Head of caudate nucleus (tissue), 42 donors: ENCODE data around the gene OR5A1.
A peak's percentile ranks its signal among the peaks of the same experiment; 100 is the strongest.
"Not testable (repeated sequence)": the region's sequence is repeated elsewhere in the genome, so short reads cannot be mapped to it uniquely, and the experiment has no call there.

Experiments used
- DNase-seq, 42 donors: peaks; one replicate each; pipeline versions ENCODE4 v3.0.0 to v3.0.0-alpha.2; 2020 to 2021; ENCODE audit warnings: mixed read lengths in 7 of 42
- intact Hi-C: fragments of 100-400 bp; cut with DNase I; formaldehyde crosslinking; loops from one replicate; pipeline ENCODE4 v1.15.0; 2022

Gene OR5A1

DNA sequence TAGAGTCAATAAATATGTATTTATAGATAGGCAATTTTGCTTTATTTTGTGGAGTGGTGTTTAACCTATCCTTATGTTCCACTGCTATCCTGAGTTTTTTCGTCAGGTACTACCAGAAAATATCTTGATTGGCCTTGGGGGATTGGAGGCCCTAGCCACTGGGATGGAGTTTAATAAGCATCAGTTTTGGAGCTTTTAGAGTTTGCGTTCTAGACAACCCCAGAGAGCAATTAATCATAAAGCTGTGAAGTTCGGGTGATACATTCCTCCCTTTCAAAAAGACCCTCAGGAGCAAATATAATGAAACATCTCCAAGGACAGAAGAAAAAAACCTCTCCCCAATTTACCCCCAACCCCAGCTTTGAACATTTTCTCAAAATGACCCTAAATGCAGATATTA lies at the start of gene OR5A1:
TSS of gene OR5A1 (plus strand) at position 301 of the 400 bp plus-strand sequence. CDS start 6,700 bp downstream, outside the sequence.
- DNase-seq, result no peak
- intact Hi-C loops, result no loop called here

- intact Hi-C loops, result no loop called here
- DNase-seq, result no peak
These were observed 42.1 kb upstream of the OR5A1 start for GRCh38 chr11:59394186-59394585.

- intact Hi-C loops, result no loop called here
- no peak for DNase-seq
These were observed 35.6 kb upstream of the OR5A1 start for GRCh38 chr11:59400461-59401261.

DNA sequence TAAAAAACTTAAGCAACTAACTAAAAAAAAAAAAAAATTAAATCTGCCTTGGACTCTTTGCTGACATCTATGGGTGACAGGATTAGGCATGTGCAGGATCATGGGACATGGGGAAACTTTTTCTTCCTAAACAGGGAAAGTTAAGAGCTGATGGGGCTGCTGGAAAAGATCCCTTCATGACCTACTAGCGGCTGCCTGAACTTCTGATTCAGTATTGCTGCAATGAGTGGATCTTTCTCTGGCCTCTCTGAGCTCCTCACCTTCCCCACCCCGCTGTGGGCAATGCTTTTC lies 35.1 kb upstream of the OR5A1 start:
- DNase-seq, result no peak

DNA sequence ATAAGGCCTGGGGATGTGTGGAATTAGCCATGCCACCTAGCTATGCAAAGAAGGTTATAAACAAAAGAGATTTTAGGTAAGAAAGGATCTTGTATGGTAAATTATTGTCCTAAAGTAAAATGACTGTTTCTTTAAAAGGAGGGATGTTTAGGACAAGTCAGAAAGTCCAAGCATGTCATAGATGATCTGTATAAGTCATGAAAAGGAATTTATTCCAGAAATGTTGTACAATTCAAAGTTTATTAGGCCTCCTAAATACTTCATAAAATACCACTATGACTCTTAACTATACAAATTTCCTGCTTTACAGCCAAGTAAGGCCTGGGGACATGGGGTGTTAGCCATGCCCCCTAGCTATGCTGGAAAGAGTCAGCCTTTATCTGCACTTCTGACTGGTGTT lies 32.7 kb upstream of the OR5A1 start:
- DNase-seq, result no peak
- intact Hi-C loops, result no loop called here

More for the DNA sequence above, 35.1 kb upstream of the OR5A1 start:
- intact Hi-C loops, result no loop called here

GRCh38 chr11:59413646-59414045 lies 22.6 kb upstream of the OR5A1 start:
- DNase-seq, result no peak
- intact Hi-C loops, result no loop called here

- DNase-seq, result no peak
- intact Hi-C loops, result no loop called here
These were observed 21.2 kb upstream of the OR5A1 start for GRCh38 chr11:59415111-59415510.

GRCh38 chr11:59416613-59417012 lies 19.7 kb upstream of the OR5A1 start:
- intact Hi-C loops, result no loop called here
- DNase-seq, result no peak

DNA sequence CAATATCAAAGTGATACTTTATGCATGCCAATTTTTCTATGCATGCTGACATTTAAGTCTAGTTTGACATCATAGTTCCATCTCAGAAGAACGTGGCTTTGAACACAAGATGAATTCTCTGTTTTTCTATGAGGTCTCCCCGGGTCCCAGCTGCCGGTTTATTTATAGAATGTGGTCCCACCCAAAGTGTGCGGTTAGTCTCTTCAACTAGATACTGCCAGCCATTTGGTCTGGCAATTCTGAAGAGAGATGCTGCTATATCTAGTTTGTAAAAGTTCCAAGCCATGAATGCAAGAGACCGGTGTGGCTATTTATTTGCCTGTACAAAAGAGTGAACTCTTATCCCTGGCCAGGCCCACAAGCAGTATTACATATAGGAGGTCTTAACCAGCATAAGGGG lies 19.2 kb upstream of the OR5A1 start:
- intact Hi-C loops, result no loop called here
- DNase-seq, result no peak

GRCh38 chr11:59418156-59418555 lies 18.1 kb upstream of the OR5A1 start:
- DNase-seq, result no peak
- intact Hi-C loops, result no loop called here

- intact Hi-C loops, result no loop called here
- DNase-seq, result no peak
These were observed 12.4 kb upstream of the OR5A1 start for GRCh38 chr11:59423835-59424234.

DNA sequence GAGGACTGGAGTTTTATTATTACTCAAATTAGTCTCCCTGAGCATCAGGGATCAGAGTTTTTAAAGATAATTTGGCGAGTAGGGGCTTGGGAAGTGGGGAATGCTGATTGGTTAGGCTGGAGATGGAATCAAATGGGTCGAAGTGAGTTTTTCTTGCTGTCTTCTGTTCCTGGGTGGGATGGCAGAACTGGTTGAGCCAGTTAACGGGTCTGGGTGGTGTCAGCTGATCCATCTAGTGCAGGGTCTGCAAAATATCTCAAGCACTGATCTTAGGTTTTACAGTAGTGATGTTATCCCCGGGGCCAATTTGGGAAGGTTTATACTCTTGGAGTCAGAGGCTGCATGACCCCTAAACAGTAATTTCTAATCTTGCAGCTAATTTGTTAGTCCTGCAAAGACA lies 11.1 kb upstream of the OR5A1 start:
- intact Hi-C loops, result no loop called here
- no peak for DNase-seq

DNA sequence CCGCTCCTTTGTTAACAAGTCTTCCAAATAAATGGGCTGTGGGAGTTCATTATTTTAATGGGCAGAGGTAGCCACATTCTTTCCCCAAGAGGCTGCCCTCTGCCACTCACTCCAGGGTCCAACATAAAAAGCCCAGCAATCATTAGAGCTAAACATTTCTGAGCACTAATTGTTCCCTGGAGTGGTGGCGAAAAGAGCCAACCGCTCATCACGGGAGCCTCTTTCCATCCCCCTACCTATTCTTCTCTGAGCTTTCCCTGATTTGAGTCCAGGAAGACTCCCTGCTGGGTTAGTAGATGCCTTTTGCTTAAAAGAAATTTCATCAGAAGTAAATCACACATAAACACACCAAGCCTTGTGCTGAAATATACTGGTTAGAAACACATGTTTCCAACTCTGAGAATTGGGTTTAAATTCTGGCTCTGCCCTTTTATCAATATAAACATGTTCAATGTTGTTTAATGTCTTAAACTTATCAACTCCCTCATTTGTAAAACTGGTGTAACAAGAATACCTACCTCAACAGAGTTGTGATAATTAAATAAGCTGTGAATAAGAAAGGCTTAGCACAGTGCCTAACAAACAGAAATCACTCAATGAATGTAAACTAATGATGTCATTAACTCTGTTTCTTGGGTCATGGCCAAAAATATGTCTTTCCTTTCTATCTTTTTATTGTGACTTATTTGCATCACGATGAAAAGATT lies 9.8 kb upstream of the OR5A1 start, which contains the start of gene OR5A2:
TSS of gene OR5A2 (minus strand) at position 53 of the 707 bp plus-strand sequence. CDS start 3,460 bp downstream, outside the sequence.
- DNase-seq, result no peak
- intact Hi-C loops, result no loop called here

DNA sequence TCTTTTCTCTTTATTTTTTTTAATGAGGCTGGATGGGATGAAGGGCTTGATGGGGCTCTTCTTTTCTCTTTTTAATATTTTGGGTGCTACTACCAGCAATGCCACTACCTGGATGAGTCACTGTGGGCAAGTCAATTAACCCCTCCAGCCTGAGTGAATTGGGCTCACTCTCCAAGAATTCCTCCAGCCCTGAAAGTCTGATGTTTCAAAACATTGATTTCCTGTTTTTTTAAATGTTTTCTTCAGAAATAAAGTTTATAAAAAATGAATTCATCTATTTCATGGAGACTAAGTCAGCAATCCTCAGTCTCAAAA lies 9.2 kb upstream of the OR5A1 start:
- intact Hi-C loops, result no loop called here
- DNase-seq, result no peak

DNA sequence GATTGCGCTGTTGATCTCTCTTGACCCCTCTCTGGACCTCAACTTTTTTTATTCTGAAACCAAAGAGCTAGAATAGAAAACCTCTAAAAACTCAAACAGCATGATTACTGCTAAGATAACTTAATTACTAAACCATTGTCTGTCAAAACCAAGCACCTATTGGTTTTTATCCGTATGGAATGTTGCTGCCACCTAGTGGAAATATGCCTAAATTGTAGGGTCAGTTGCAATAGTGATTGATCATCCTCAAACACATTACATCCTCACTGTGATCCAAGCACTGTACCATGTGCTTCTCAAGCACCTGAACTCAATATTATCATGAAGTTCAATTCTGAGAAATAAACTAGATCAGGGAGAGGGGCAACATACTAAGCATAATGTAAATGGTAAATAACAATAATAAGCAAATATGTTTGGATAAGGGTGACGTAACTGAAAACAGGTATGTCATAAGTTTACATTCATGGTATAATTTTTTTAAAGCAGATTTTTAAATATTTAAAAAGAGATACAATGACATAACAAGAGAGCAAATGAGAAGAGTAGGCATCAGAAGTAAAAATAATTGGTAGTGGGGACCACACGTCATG lies 6.2 kb upstream of the OR5A1 start:
- peak in 12 of 42 donors; percentile 4 to 46 (median 14) for DNase-seq
- intact Hi-C loops, result no loop called here

- intact Hi-C loops, result no loop called here
- DNase-seq, result no peak
These were observed 1.5 kb downstream of the OR5A1 start for GRCh38 chr11:59437770-59438169.

- DNase-seq, intact Hi-C loops: not testable (repeated sequence)
These were observed 9.4 kb downstream of the OR5A1 start for GRCh38 chr11:59445624-59446023.

GRCh38 chr11:59448484-59448883 lies 12.2 kb downstream of the OR5A1 start:
- intact Hi-C loops, result no loop called here

GRCh38 chr11:59456661-59457060 lies 20.4 kb downstream of the OR5A1 start, which contains the start of gene OR4D6:
TSS of gene OR4D6 (plus strand) at chr11:59456961. CDS start at chr11:59456961, 0 bp downstream.
- intact Hi-C loops, result no loop called here
- no peak for DNase-seq

More at GRCh38 chr11:59448484-59448883, 12.2 kb downstream of the OR5A1 start:
- no peak for DNase-seq

- DNase-seq, result no peak
- intact Hi-C loops, result no loop called here
These were observed 23.6 kb downstream of the OR5A1 start for GRCh38 chr11:59459916-59460315.
